GM19468 (cell line): ENCODE results near the gene UROC1.

Experiments
- ATAC-seq: cut with Tn5 transposase; IDR thresholded peaks from one replicate; pipeline ENCODE4 v1.9.1; 2021; ENCODE audit warnings: mild to moderate bottlenecking, moderate library complexity, moderate number of reproducible peaks; ENCODE audit not compliant: unreplicated experiment; ENCODE audit errors: extremely low read depth

UROC1 gene

DNA sequence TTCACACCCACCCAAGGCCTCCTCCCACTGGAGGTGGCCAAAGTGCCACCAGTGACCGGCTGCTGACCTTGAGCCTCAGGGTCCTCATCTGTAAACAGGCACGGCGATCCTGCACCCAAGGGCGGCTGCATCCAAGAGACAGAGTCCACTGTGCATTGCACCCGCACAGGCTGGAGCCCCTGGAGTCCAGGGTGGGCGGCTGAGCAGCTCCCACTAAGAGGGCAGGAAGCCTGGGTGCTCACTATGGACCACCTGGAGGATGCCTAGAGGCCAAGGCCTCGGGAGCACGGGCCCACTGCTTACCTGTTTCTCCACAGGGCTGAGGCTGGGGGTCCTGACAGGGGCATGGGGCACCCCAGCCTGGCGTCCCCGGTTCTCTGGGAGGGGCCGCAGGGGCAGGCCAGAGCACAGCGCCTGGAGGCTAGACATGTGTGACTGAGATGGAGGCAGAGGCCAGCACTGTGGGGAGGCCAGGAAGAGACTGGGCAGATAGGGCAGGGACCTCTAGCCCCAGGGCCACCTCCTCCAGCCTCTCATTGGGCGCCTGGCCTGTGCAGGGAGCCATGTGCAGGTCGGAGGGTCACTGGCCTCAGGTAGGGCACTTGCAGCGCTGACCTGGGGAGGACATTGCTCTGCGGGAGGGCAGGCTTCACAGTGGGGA lies at the start of gene UROC1:
Gene UROC1, minus strand, starts transcription at position 483 of the 661 bp plus-strand sequence. Its CDS starts 54 bp downstream, at position 429.
- no peak for ATAC-seq

DNA sequence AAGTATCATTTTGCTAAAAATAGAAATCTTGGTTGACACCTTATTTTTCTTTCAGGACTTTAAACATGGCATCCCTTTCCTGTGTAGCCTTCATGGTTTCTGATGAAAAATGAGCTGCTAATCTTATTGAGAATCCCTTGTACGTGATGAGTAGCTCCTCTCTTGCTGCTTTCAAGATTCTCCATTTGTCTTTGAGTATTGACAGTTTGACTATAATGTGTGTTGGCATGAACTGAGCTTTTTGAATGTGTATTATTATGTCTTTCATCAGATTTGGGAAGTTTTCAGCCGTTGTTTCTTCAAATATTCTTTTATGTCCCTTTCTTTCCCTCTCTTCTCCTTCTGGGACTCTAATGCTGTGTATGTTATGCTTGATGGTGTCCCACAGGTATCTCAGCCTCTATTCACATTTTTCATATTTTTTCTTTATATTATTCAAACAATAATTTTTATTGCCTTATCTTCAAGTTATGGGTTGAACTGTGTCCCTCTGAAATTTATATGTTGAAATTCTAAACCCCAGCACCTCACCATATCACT lies 45.2 kb upstream of the UROC1 start:
- no peak for ATAC-seq

DNA sequence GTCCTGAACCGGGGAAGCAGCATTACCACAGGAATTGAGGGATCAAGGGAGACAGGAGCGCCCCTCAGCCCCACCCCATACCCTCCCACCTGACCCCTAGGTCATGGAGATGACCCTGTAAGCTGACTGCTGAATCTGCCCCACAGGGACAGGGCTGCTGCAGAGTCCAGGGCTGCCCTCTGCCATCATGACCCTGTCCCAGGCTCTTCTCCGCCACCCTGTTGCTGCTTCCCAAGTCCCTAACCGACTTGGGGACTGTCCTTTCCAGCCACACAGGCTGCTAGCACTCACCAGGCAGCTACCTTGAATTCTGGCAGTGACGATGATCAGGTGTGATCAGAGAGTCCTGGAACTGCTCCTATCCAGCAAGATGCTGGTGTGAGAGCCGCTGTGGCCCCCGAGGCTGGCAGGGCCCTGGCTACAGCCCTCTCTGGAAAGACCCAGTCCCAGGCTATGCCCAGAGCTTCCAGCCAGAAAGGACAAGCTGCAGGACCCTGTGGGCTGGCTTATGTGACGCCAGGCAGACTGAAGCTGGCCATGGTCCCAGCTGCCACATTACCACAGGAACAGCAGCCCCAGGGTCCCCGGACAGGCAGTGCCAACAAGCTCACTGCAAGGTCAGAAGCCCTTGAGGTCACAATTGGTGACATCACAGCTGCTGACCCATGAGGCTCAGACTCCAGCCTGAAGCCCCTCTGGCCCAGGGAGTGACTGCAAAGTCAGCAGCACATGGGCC lies 40.9 kb upstream of the UROC1 start, which contains the start of gene C3orf22:
Gene C3orf22, minus strand, starts transcription at position 597 of the 736 bp plus-strand sequence. CDS start 5,542 bp downstream, outside the sequence.
- no peak for ATAC-seq

DNA sequence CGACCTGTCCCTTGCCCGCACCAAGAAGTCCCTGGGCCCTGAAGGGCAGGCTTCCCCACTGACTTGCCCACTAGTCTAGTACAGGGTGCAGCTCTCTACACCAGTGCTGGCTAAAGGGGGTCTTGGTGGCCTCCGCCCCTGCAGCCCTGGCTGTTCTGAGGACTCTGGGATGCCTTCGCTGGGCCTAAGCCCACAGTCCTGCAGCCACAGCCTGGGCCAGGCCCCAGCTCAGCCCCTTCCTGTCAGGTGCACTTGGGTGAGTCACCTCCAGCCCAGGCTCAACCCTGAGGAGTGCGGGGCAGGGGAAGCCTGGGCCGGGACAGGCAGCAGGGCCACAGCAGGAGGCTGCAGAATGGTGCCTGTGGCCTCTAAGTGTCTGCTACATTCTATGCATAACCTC lies 40.2 kb upstream of the UROC1 start:
- ATAC-seq: no peak

DNA sequence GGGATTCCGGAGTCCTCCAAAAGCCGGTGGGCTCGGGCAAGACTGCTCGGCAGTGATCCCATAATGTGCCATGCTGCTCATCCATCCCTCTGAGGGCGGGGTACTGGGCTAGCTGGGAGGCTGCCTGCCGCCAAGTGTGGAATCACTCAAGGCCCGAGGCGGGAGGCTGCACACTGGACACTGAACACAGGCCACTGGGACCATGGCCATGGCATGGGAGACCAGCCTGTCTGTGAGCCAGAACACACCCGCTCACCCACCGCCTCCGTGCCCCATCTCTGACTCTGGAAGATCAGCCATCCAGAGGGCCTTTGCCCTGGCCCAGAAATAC lies 39.8 kb upstream of the UROC1 start:
- no peak for ATAC-seq

DNA sequence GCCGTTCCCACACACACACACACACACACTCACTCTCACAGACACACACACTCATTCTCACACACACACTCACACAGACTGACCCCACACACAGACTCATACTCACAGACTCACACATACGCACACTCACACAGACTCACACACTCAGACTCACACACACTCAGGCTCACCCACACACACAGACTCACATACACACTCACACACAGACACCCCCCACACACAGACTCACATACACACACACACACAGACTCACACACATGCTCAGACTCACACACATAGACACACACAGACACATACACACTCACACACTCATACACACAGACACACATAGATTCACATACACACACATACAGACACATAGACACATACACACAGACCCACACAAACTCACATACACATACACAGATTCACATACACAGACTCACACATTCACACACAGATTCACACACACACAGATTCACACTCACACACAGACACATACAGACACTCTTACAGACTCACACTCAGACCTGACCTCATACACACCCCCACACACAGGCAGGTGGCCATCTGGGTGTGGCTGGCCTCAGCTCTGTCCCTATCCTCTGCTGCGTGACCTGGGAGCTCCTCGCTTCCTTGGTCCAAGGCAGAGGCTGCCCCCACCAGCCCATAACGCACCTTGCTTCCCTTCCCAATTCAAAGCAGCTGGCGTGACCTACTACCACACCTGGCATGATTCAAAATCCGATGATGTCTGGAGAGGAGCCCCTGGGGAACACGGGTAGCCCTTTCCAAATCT lies 39.3 kb upstream of the UROC1 start:
- ATAC-seq: no peak

DNA sequence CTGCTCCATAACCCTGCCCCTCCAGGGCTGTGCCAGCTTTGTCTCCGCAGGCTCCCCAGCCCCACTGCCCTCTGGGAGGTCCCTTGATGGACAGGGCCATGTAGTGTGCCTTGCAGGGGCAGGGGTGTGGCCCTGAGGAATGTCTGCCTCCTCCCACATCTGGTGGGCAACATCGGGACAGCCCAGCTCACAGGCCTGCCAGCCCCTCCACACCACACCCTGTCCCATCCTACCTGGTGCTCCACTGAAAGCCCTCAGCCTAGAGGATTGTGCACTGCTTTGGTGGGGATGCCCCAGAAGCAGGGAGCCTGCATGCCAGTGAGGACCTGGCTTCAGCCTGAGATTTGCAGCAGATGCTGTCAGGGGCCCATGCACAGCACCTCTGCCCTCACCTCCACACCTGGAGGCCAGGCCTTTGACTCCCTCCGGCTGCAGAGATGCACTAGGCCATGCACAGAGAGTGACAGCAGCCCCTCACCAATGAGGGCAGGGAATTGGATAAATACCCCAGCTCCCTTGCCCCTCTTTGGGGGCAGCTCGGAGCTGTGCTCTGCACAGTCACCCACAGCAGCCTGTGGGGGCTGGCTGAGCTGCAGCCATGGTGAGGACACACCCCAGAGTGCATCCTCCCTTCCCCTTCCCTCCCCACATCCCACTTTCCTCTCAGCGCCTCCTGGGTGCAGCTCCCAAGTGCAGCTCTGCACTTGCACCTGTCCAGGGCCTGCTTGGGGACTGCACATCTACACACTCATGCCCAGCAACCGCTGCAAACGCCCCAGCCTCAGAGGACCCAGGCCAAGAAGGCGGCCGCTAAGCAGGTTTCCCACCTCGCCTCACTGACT lies 38.4 kb upstream of the UROC1 start:
- no peak for ATAC-seq

DNA sequence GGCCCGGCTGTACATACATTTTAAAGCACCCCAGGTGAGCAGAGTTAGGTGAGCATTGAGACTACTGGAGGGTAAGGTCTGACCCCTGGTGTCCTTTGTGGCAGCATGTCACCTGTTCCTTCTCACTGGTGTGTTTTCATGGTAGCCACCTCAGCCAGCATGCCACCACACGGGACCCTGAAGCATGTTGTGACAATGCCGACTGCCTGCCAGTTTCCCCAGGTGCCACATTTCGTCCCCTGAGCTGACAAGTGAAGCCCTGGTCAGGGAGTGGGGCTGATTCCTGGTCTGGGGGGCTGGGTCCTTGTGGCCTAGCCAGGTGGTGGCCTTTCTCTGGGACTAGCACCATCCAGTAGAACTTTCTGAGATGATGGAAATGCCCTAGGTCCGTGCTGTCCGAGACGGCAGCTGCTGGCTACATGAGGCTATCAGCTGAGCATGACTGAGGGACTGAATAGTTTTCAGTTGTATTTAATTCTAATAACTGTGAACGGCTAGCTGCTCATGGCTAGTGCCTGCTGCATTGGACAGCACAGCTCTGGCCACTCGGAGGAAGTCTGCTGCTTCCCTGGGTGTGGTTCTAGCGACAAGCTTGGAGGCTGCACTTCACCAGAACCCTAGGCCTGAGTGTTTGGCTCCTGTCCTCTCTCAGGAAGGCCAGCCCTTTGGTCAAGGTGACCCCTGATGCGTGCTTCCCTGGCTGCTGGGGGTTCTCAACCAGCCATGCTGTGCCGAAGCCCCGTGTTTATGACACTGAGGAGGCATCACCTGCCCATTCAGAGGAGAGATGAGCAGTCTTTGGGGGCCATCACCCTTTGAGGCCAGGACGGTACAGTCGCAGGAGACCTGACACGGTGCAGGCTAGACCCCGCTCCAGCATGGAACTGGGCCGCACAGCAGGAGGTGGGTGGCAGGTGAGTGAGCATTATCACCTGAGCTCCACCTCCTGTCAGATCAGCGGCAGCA lies 37.3 kb upstream of the UROC1 start:
- ATAC-seq: no peak

DNA sequence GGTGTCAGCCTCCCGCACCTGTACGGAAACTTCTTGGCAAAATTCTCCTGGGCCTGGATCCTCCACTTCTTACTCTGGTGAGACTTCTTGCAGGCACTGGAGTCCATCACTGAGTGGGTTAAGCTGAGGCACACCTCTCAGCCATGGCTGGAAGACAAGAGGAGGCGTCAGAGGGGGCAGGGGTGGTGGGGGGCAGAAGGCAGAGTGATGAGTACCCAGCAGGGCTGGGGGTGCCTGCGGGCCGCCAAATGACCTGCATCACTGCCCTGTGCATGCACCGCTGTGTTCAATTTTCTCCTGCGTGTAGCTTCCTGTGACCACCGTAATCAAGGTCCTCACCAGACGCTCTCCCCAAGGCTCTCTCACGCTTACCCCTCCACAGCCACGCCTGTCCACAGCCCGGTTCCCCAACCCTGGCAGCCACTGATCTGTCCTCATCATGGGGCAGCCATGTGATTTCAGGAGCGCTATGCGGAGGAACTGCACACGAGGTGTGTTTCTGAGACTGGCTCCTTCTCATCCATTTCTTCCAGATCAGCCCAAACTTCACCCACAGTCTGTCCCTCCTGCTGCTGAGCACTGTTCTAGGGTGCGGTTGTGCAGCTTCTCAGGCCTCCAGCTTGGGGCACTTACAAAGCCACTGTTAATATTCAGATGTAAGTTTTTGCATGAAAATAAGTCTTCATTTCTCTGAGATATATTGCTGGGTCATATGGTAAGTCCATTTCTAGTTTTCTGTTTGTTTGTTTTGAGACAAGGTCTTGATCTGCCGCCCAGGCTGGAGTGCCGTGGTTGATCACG lies 35.9 kb upstream of the UROC1 start:
- no peak for ATAC-seq

DNA sequence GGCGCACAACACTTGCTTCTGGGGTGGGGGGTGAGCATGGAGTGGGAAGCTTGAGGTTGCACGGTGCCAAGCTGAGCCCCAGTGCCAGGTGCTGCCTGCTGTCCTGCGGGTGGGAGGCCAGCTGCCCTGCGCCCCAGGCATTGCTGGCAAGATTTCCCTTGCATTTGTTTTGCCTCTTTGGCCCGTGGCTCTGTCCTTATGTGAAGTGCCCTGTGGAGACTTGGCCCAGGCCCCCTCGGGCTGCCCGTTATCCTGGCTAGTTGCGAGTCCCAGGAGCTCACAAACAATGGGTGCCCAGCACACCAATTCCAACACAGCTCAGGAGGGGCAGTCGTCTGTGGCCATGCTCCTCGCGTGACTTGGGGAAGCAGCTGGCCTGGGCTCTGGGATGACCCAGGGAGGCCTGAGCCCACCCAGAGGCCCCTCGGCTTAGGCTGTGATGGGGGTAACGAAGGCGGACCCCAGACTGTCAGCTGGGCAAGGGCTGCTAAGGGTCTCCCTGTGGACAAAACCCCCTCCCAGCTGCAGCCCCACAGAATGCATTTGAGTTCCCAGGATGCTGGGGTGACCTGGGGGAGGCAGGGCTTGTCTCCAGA lies 35.2 kb upstream of the UROC1 start:
- no peak for ATAC-seq

DNA sequence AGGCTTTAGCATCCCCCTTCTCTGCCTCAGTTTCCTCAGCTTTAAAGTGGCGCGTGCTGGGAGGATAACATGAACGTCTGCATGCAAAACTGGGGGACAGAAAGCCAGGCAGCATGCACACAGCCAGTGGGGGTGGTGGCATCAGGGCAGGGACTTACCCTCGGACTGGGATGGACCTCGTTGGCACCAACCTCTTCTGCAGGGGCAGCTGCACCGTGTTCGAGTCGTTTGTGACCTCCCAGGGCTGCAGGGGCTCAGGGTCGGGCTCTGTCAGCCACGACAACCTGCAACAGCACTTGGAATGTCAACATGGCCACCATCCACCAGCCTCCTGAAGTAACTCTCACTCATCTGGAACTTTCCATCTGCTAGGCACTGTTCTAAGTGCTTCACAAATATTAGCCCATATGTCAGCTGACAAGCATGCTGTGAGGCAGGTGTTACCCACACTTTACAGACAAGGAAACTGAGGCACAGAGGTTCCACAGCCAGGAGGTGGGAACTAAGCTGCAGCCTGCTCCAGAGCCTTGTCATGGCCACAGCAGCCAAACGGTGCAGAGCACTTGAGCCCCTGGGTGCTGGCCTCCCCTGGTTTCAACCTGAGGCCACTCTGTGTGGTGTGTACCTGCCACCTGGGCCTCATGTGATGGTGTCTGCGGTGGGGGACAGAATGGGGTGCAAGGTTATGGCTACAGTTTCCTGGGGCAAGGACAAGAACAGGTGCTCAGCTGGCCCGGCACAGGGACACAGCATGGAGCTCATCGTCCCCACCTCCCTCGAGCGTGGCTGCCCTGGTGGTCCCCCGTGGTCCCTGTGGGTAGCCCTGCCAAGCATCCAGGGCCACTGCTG lies 34.5 kb upstream of the UROC1 start:
- ATAC-seq: no peak

DNA sequence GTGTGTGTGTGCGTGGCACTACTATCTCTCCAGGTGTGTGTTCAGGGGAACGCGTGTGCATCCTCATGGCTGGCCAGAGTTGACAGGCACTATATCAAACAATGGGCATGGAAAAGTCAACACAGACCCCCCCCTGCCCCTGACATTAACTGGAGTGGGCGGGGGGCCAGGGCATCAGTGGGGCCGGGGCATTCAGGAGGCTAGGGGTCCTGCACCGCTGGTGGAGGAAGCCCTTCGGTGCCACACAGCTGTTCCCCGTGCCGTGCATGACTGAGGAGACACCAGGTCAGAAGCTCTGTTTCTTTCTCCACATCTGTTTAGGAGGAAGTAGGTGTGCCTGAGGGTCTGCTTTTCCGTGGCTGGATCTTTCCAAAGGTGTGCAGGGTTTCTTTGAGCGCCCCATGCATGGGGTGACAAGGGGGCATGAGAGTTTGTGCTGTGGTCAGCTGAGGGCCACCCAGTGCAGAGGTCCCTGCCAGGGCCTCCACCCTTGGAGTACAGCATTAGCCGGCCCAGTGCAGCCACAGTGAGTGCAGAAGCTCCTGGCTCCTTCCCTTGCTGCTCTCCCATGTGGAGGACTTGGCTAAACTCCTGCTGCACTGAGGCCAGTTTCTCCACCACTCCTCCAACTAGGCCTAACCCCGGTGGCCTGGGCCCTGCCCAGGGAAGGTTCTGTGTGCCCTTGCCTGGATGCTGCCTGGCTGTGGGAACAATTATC lies 33.7 kb upstream of the UROC1 start:
- no peak for ATAC-seq

DNA sequence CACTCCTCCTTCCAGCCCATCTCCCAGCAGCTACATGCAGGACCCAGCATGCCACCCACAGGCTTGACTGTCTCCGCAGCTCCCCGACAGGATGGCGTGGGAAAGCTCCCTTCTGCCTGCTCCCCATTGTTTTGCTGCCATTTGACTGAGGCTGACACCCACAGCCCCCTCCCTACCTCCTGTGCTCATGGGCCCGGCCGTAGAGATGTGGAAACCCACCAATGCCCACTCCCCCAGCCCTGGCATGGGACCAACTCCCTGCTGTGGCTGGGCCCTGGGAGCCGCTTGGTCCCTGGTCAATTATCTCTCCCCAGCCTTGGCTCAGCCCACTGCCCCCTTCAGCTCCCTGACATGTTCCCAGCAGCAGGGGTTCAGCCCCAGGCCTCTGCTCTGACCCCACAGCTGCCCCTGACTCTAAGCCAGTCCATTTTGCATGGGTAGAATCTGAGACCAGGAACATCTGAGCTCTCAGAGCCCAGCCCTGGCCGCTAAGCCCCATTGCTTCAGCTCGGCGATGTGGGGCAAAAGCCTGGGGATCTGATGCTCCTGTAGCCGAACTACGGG lies 33.0 kb upstream of the UROC1 start:
- ATAC-seq: no peak

DNA sequence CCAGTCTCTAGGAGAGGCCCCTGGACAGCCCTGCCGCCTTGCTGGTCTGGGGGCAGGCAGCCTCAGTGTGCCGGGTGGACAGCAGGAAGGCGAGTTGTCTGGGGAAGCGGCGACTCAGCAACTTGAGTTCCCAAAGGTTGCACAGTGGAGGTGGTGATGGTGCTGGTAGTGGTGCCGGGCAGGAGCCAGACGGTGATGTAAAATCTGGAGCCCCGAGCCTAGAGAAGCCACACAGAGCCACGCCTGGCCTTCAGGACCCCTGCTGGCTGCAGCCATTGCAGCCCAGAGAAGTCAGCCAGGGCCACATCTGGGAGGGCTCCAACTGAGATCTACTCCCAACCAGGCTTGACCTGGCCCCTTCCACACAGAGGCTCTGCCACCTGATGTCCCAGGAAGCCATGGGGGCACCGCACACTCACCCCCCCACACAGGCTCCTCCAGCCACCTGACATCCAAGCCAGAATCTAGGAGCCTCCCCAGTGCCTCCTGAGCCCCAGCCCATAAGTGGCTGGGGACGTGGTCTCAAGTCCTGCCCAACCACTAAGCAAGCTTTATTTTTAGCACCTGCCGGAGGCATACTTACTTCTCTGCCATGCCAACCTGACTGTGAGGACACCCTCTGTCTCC lies 32.4 kb upstream of the UROC1 start:
- ATAC-seq: no peak
